K562 (cell line): ENCODE results near the gene JPT1. TPM values are rescaled to one million over a fixed set of nuclear protein-coding genes. Genes with fewer than 3 reads are reported as not detected.
A peak's percentile ranks its signal among the peaks of the same experiment; 100 is the strongest.

Source experiments
- ATAC-seq: fragments of 200-7000 bp; cut with Tn5 transposase; 3 replicates; pipeline ENCODE4 v1.9.1; 2020; ENCODE audit warnings: moderate library complexity
- BruUV-seq: library from RNA; stranded (reverse); fragments of 400-500 nt; replicated peaks from 2 replicates; lab custom pipeline; 2021; lab: Mats Ljungman, UMichigan
- CTCF ChIA-PET: fragments of 300-600 bp; formaldehyde crosslinking; extraction: SDS; loops from one replicate; lab custom pipeline; 2021; ENCODE audit warnings: low intra/inter-chr PET ratio; lab: Yijun Ruan, JAX
- POLR2A ChIA-PET: fragments of 300-600, 350-650 bp; sonication (Branson Sonifier 250); formaldehyde crosslinking; extraction: SDS; loops from one replicate; lab custom pipeline; 2021; ENCODE audit warnings: antibody characterized with exemption, inconsistent platforms; lab: Yijun Ruan, JAX
- DNase-seq, 4 experiments: peaks; one replicate each; pipeline versions ENCODE4 v3.0.0 to v3.0.0-alpha.2; 2011 to 2018; ENCODE audit warnings: low spot score in 3 of 4, mixed read lengths in 3 of 4; ENCODE audit errors: extremely low read depth in 1 of 4
- FAIRE-seq: peaks from 2 replicates; lab custom pipeline; 2011; peaks lifted over from hg19 to GRCh38; lab: Jason Lieb, UNC
- H2AFZ ChIP-seq: 2 replicates; pipeline ENCODE4 v1.6.0; 2011; ENCODE audit warnings: low read depth, low read length, control low read depth, inconsistent platforms
- H3K27ac ChIP-seq: fragments of 200-600 bp; 3 replicates; pipeline ENCODE4 v1.8.0; 2011; ENCODE audit warnings: low read depth, mild to moderate bottlenecking, control low read depth, inconsistent platforms, low read length, moderate library complexity, mixed read lengths; ENCODE audit errors: extremely low read depth
- H3K27me3 ChIP-seq, 2 experiments: fragments of 300-600 bp in 1 of 2; 2 replicates in 1 of 2; 3 replicates in 1 of 2; pipeline versions ENCODE4 v1.6.0 to v1.8.0; 2011; ENCODE audit warnings: inconsistent platforms in 2 of 2, low read length in 2 of 2, mild to moderate bottlenecking in 1 of 2, mixed read lengths in 1 of 2, moderate library complexity in 1 of 2; ENCODE audit not compliant: control insufficient read depth in 2 of 2, insufficient read depth in 2 of 2
- H3K36me3 ChIP-seq: fragments of 300-600 bp; 3 replicates; pipeline ENCODE4 v1.8.0; 2011; ENCODE audit warnings: mild to moderate bottlenecking, low read length, inconsistent platforms; ENCODE audit not compliant: control insufficient read depth, insufficient read depth
- H3K4me1 ChIP-seq, 2 experiments: fragments of 200-600 bp in 1 of 2; replicated peaks in 1 of 2; 2 replicates in 1 of 2; 3 replicates in 1 of 2; pipeline versions ENCODE4 v1.5.1 to v1.8.0; 2011; ENCODE audit warnings: inconsistent platforms in 2 of 2, low read length in 2 of 2, mild to moderate bottlenecking in 1 of 2, mixed read lengths in 1 of 2, moderate library complexity in 1 of 2; ENCODE audit not compliant: control insufficient read depth in 2 of 2, insufficient read depth in 2 of 2
- H3K4me2 ChIP-seq: 2 replicates; pipeline ENCODE4 v1.6.1; 2011; ENCODE audit warnings: low read length, control low read depth, inconsistent platforms, mixed read lengths; ENCODE audit not compliant: insufficient read depth
- H3K4me3 ChIP-seq: fragments of 200-600 bp; sonication (generic), shearing (Covaris generic); 2 replicates; pipeline ENCODE4 v1.5.1; 2016; ENCODE audit warnings: control low read depth, inconsistent platforms
- H3K79me2 ChIP-seq: fragments of 200-600 bp; 3 replicates; pipeline ENCODE4 v1.8.0; 2011; ENCODE audit warnings: low read length, inconsistent platforms; ENCODE audit not compliant: control insufficient read depth, insufficient read depth
- H3K9ac ChIP-seq, 2 experiments: 2 replicates each; pipeline versions ENCODE4 v1.6.0 to v1.6.1; 2011; ENCODE audit warnings: low read depth in 2 of 2, low read length in 2 of 2, control low read depth in 1 of 2, inconsistent platforms in 1 of 2, mild to moderate bottlenecking in 1 of 2, mixed read lengths in 1 of 2; ENCODE audit not compliant: insufficient read depth in 1 of 2
- H3K9me1 ChIP-seq: one replicate; pipeline ENCODE4 v1.6.0; 2011; ENCODE audit warnings: inconsistent platforms, mild to moderate bottlenecking, low read length, moderate library complexity; ENCODE audit not compliant: control insufficient read depth, insufficient read depth
- H3K9me3 ChIP-seq: replicated peaks from 2 replicates; pipeline ENCODE4 v1.5.1; 2011; ENCODE audit warnings: low read depth, low read length, inconsistent platforms; ENCODE audit not compliant: control insufficient read depth, insufficient read depth
- H4K20me1 ChIP-seq: replicated peaks from 2 replicates; pipeline ENCODE4 v1.6.1; 2011; ENCODE audit warnings: low read length, inconsistent platforms, mixed read lengths; ENCODE audit not compliant: control insufficient read depth, insufficient read depth
- MGA ChIP-seq: fragments of 450-650 bp; IDR thresholded peaks from 2 replicates; pipeline ENCODE4 v1.6.1; 2016; ENCODE audit warnings: mild to moderate bottlenecking, moderate library complexity
- PTBP1 ChIP-seq: fragments of 200-400 bp; formaldehyde crosslinking; IDR thresholded peaks from 2 replicates; pipeline ENCODE4 v1.6.1; 2017; ENCODE audit warnings: low read depth, low read length
- SMAD4 ChIP-seq: fragments of 250-450 bp; sonication (Bioruptor Pico); conservative IDR thresholded peaks from 2 replicates; pipeline ENCODE4 v1.8.0; 2021; ENCODE audit warnings: inconsistent platforms, mild to moderate bottlenecking, moderate library complexity
- TAF7 ChIP-seq: fragments of 450-650 bp; IDR thresholded peaks from 2 replicates; pipeline ENCODE4 v1.6.1; 2016; ENCODE audit warnings: missing genetic modification characterization, missing compliant biosample characterization
- U2AF1 ChIP-seq: fragments of 200-400 bp; formaldehyde crosslinking; optimal IDR thresholded peaks from 2 replicates; pipeline ENCODE3; 2017; ENCODE audit warnings: mild to moderate bottlenecking, low read depth, low read length, moderate library complexity
- ZNF384 ChIP-seq: IDR thresholded peaks from 2 replicates; pipeline ENCODE4 v1.6.1; 2012; ENCODE audit warnings: low read depth, low read length, improper control_type of control experiment
- WGBS: fragments of 100-300 bp; shearing (Covaris generic); methylation state at CpG from one replicate; pipeline ENCODE4 v1.1.6; 2016; ENCODE audit warnings: low coverage, mixed read lengths; ENCODE audit not compliant: insufficient coverage; ENCODE audit errors: missing lambda C conversion rate; 5-methylcytosine and 5-hydroxymethylcytosine counted together
- in situ Hi-C: fragments of 300-500 bp; cut with MboI; formaldehyde crosslinking; loops from 4 replicates; pipeline ENCODE4 v1.15.0; 2018; ENCODE audit warnings: inconsistent platforms, mixed read lengths
- intact Hi-C: fragments of 100-400 bp; cut with micrococcal nuclease; formaldehyde crosslinking; loops from 2 replicates; pipeline ENCODE4 v1.14.2; 2022
- polyA plus RNA-seq, 8 experiments: library from polyadenylated mRNA; depleted of rRNA in 4 of 8; stranded (reverse) in 5 of 8; unstranded in 3 of 8; fragments of >200 nt; fragmentation: Nextera tagmentation in 2 of 8; fragmentation: Illumina TruSeq in 1 of 8; extraction: Ambion mirVana in 2 of 8; extraction: Trizol in 1 of 8; gene quantifications; 2 replicates each; pipeline versions ENCODE4 v1.2.1 to v1.2.3, GENCODE V29; 2011 to 2014; ENCODE audit warnings: inconsistent platforms in 1 of 8, missing spikeins in 1 of 8
- total RNA-seq, 7 experiments: library from RNA; depleted of rRNA in 6 of 7; stranded (reverse); fragments of >200 nt in 6 of 7; fragmentation: Illumina TruSeq in 2 of 7; extraction: Trizol in 2 of 7; gene quantifications; 2 replicates each; pipeline versions ENCODE4 v1.2.1 to v1.2.3, GENCODE V29; 2011 to 2021; ENCODE audit warnings: low replicate concordance in 1 of 7
- TF ChIP-seq, protein P1 (sequence below), 2 experiments: IDR thresholded peaks in 1 of 2; conservative IDR thresholded peaks in 1 of 2; 2 replicates each; pipeline ENCODE4 v1.6.1; 2016; ENCODE audit warnings: low read depth in 2 of 2, mild to moderate bottlenecking in 1 of 2, missing compliant biosample characterization in 1 of 2, missing genetic modification characterization in 1 of 2, moderate library complexity in 1 of 2

Gene JPT1
- total and polyA plus RNA-seq, 9 of the 15 experiments (the other 6 are each of a cell fraction or from before 2014, with no cell fraction given): 56.7 to 292 (median 144) TPM

- in situ Hi-C loops (no loop called here), intact Hi-C loops (loop anchor here (5.0 kb wide), 1 partner anchor 50 kb away; no protein-coding TSS in a partner anchor)
- 2% methylated on average over 6 of the region's 6 CpGs for WGBS
- peak overlapping the region; percentile 95 for H3K4me2 ChIP-seq
- no peak for DNase-seq
- FAIRE-seq: no peak
- no peaks in the 10 kb centered on the region for H3K27me3 ChIP-seq
- peak overlapping the region; percentile 98 for H3K4me3 ChIP-seq
- ChIA-PET POLR2A (interaction anchor here (0.9 to 1.1 kb wide), 3 partner anchors 18 to 95 kb away, joined by 3 to 4 read pairs (median 3); no protein-coding TSS in a partner anchor), CTCF (interaction anchor here (0.6 kb wide), 1 partner anchor 92 kb away, joined by 4 read pairs; no protein-coding TSS in a partner anchor)
- no peak overlapping the region for H2AFZ ChIP-seq
- H3K27ac ChIP-seq: peak overlapping the region; percentile 94
- H4K20me1 ChIP-seq: peaks cover 11% of the 10 kb centered on the region; the same call in 1 of the 2 replicates
- peak overlapping the region in 1 of 2 experiments; percentile 94; a peak in 3 of 4 replicates for H3K9ac ChIP-seq
- H3K79me2 ChIP-seq: peaks cover 73% of the 10 kb centered on the region
- peaks cover 35% of the 10 kb centered on the region for H3K36me3 ChIP-seq
- BruUV-seq: TSS peak; percentile 53
- peaks cover 15 to 20% of the 10 kb centered on the region in 2 experiments for H3K4me1 ChIP-seq
- ATAC-seq: no peak
- no peaks in the 10 kb centered on the region for H3K9me1 ChIP-seq
- H3K9me3 ChIP-seq: no peaks in the 10 kb centered on the region
- TF ChIP-seq U2AF1 (peak; percentile 54), TAF7 (tag) (no peak), SMAD4 (CRISPR knock-in tag) (no peak), MGA (0 out of 2 replicates have a peak, but pooled peaks have one; percentile 11), ZNF384 (no peak), PTBP1 (no peak)
- TF ChIP-seq, protein P1, sequence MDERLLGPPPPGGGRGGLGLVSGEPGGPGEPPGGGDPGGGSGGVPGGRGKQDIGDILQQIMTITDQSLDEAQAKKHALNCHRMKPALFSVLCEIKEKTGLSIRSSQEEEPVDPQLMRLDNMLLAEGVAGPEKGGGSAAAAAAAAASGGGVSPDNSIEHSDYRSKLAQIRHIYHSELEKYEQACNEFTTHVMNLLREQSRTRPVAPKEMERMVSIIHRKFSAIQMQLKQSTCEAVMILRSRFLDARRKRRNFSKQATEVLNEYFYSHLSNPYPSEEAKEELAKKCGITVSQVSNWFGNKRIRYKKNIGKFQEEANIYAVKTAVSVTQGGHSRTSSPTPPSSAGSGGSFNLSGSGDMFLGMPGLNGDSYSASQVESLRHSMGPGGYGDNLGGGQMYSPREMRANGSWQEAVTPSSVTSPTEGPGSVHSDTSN (CRISPR knock-in tag; IDR thresholded peaks at IDR 0.05; ENCODE audit: low read depth): no peak
- TF ChIP-seq, protein P1 (tag; conservative IDR thresholded peaks at IDR 0.05; ENCODE audit: low read depth): no peak
Observed at GRCh38 chr17:75152523-75152921, 1.8 kb downstream of the JPT1 start.
